HepG2 (cell line): ENCODE results near the gene SLC22A7. TPM values are rescaled to one million over a fixed set of nuclear protein-coding genes. Genes with fewer than 3 reads are reported as not detected.

Experiments used
- CBFB ChIP-seq: sonication (generic); formaldehyde crosslinking; IDR thresholded peaks from 2 replicates; pipeline ENCODE4 v1.4.0; 2020; ENCODE audit warnings: missing genetic modification reagents
- CREB1 ChIP-seq, 2 experiments: fragments of 450-650 bp in 1 of 2; IDR thresholded peaks; 2 replicates each; pipeline ENCODE4 v1.6.1; 2016 to 2017; ENCODE audit warnings: control low read depth in 1 of 2, mild to moderate bottlenecking in 1 of 2, missing compliant biosample characterization in 1 of 2, missing genetic modification characterization in 1 of 2
- ERF ChIP-seq: IDR thresholded peaks from 2 replicates; pipeline ENCODE4 v1.6.1; 2018; ENCODE audit warnings: missing biosample characterization, missing genetic modification reagents
- FOXA3 ChIP-seq: IDR thresholded peaks from 2 replicates; pipeline ENCODE4 v1.6.1; 2016; ENCODE audit warnings: missing genetic modification reagents, missing compliant biosample characterization
- MEIS1 ChIP-seq: sonication (generic); formaldehyde crosslinking; IDR thresholded peaks from 2 replicates; pipeline ENCODE4 v1.9.0; 2021; ENCODE audit warnings: mild to moderate bottlenecking, missing genetic modification reagents, moderate library complexity, borderline replicate concordance
- PRMT3 ChIP-seq: sonication (generic); formaldehyde crosslinking; IDR thresholded peaks from 2 replicates; pipeline ENCODE4 v1.8.1; 2022; ENCODE audit warnings: low read depth, mild to moderate bottlenecking, moderate library complexity, missing genetic modification reagents, borderline replicate concordance
- SRY ChIP-seq: sonication (generic); formaldehyde crosslinking; IDR thresholded peaks from 2 replicates; pipeline ENCODE4 v1.8.0; 2022; ENCODE audit warnings: mild to moderate bottlenecking, missing genetic modification reagents
- TFDP2 ChIP-seq: sonication (generic); formaldehyde crosslinking; IDR thresholded peaks from 2 replicates; pipeline ENCODE4 v1.4.0; 2020; ENCODE audit warnings: missing genetic modification reagents
- TMF1 ChIP-seq: sonication (generic); formaldehyde crosslinking; IDR thresholded peaks from 2 replicates; pipeline ENCODE4 v1.8.1; 2022; ENCODE audit warnings: low read depth, missing genetic modification reagents
- ZBTB42 ChIP-seq: sonication (generic); formaldehyde crosslinking; IDR thresholded peaks from 2 replicates; pipeline ENCODE4 v1.5.0; 2020; ENCODE audit warnings: mild to moderate bottlenecking, missing genetic modification reagents
- ZBTB8A ChIP-seq: sonication (generic); formaldehyde crosslinking; IDR thresholded peaks from 2 replicates; pipeline ENCODE4 v1.4.0; 2020; ENCODE audit warnings: mild to moderate bottlenecking, low read depth, missing genetic modification reagents, borderline replicate concordance
- ZNF138 ChIP-seq: sonication (generic); formaldehyde crosslinking; IDR thresholded peaks from 2 replicates; pipeline ENCODE4 v1.5.0; 2020; ENCODE audit warnings: mild to moderate bottlenecking, low read depth, missing genetic modification reagents
- ZNF234 ChIP-seq: sonication (generic); formaldehyde crosslinking; conservative IDR thresholded peaks from 2 replicates; pipeline ENCODE4 v1.5.1; 2020; ENCODE audit warnings: mild to moderate bottlenecking, missing genetic modification reagents
- ZNF556 ChIP-seq: sonication (generic); formaldehyde crosslinking; IDR thresholded peaks from 2 replicates; pipeline ENCODE4 v1.4.0; 2020; ENCODE audit warnings: mild to moderate bottlenecking, missing genetic modification reagents, borderline replicate concordance
- ZNF629 ChIP-seq: sonication (generic); formaldehyde crosslinking; conservative IDR thresholded peaks from 2 replicates; pipeline ENCODE4 v1.5.0; 2020; ENCODE audit warnings: missing genetic modification reagents
- ZNF672 ChIP-seq: sonication (generic); formaldehyde crosslinking; IDR thresholded peaks from 2 replicates; pipeline ENCODE4 v1.8.1; 2022; ENCODE audit warnings: missing genetic modification reagents
- ZNF749 ChIP-seq: sonication (generic); formaldehyde crosslinking; IDR thresholded peaks from 2 replicates; pipeline ENCODE4 v1.8.0; 2022; ENCODE audit warnings: mild to moderate bottlenecking, missing genetic modification reagents, moderate library complexity, borderline replicate concordance
- ZNF775 ChIP-seq: sonication (generic); formaldehyde crosslinking; IDR thresholded peaks from 2 replicates; pipeline ENCODE4 v1.4.0; 2020; ENCODE audit warnings: missing genetic modification reagents, mild to moderate bottlenecking, moderate library complexity, borderline replicate concordance
- polyA plus RNA-seq, 8 experiments: library from polyadenylated mRNA; depleted of rRNA in 3 of 8; stranded (reverse) in 7 of 8; unstranded in 1 of 8; fragments of >200 nt; fragmentation: Illumina TruSeq in 4 of 8; extraction: Trizol in 4 of 8; gene quantifications; 2 replicates each; pipeline versions ENCODE4 v1.2.1 to v1.2.3, GENCODE V29; 2011 to 2016; ENCODE audit warnings: low read depth in 4 of 8, missing spikeins in 1 of 8, mixed read lengths in 1 of 8; ENCODE audit not compliant: insufficient read depth in 1 of 8
- total RNA-seq, 5 experiments: library from RNA; depleted of rRNA; stranded (reverse); fragments of >200 nt; fragmentation: Illumina TruSeq; extraction: Trizol; gene quantifications; 2 replicates each; pipeline ENCODE4 v1.2.3, GENCODE V29; 2016; ENCODE audit warnings: low read depth in 1 of 5
- TF ChIP-seq, protein P1 (sequence below): fragments of 450-650 bp; IDR thresholded peaks from 2 replicates; pipeline ENCODE4 v1.6.1; 2017; ENCODE audit warnings: mild to moderate bottlenecking
- TF ChIP-seq, protein P2 (sequence below): sonication (generic); formaldehyde crosslinking; IDR thresholded peaks from 2 replicates; pipeline ENCODE4 v1.8.0; 2023; ENCODE audit warnings: mild to moderate bottlenecking, missing genetic modification reagents
- TF ChIP-seq, protein P3 (sequence below): sonication (generic); formaldehyde crosslinking; IDR thresholded peaks from 2 replicates; pipeline ENCODE4 v1.4.0; 2020; ENCODE audit warnings: mild to moderate bottlenecking, missing genetic modification reagents, borderline replicate concordance

The SLC22A7 gene
- total and polyA plus RNA-seq, 2 of the 13 experiments (the other 11 are each of a cell fraction or from before 2014, with no cell fraction given) = 5.3 to 22.6 TPM

- peak; percentile 47; the same call in 1 of the 2 replicates for TF ChIP-seq TFDP2 (CRISPR knock-in tag)
- peak; percentile 77; the same call in 1 of the 2 replicates for TF ChIP-seq ZNF556 (CRISPR knock-in tag)
- TF ChIP-seq CREB1 (IDR thresholded peaks at IDR 0.05) = no peak
- TF ChIP-seq CREB1 (CRISPR knock-in tag; IDR thresholded peaks at IDR 0.05) = no peak
- TF ChIP-seq ZNF672 (CRISPR knock-in tag) = no peak; the same call in 1 of the 2 replicates
- TF ChIP-seq, protein P1, sequence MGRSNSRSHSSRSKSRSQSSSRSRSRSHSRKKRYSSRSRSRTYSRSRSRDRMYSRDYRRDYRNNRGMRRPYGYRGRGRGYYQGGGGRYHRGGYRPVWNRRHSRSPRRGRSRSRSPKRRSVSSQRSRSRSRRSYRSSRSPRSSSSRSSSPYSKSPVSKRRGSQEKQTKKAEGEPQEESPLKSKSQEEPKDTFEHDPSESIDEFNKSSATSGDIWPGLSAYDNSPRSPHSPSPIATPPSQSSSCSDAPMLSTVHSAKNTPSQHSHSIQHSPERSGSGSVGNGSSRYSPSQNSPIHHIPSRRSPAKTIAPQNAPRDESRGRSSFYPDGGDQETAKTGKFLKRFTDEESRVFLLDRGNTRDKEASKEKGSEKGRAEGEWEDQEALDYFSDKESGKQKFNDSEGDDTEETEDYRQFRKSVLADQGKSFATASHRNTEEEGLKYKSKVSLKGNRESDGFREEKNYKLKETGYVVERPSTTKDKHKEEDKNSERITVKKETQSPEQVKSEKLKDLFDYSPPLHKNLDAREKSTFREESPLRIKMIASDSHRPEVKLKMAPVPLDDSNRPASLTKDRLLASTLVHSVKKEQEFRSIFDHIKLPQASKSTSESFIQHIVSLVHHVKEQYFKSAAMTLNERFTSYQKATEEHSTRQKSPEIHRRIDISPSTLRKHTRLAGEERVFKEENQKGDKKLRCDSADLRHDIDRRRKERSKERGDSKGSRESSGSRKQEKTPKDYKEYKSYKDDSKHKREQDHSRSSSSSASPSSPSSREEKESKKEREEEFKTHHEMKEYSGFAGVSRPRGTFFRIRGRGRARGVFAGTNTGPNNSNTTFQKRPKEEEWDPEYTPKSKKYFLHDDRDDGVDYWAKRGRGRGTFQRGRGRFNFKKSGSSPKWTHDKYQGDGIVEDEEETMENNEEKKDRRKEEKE = no peak
- TF ChIP-seq CBFB (CRISPR knock-in tag) = 0 out of 2 replicates have a peak, but pooled peaks have one; percentile 34
- TF ChIP-seq ERF = peak; percentile 88
- TF ChIP-seq, protein P2, sequence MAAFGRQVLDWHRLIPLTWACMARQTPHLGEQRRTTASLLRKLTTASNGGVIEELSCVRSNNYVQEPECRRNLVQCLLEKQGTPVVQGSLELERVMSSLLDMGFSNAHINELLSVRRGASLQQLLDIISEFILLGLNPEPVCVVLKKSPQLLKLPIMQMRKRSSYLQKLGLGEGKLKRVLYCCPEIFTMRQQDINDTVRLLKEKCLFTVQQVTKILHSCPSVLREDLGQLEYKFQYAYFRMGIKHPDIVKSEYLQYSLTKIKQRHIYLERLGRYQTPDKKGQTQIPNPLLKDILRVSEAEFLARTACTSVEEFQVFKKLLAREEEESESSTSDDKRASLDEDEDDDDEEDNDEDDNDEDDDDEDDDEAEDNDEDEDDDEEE (CRISPR knock-in tag) = no peak
- TF ChIP-seq FOXA3 (CRISPR knock-in tag) = peak; percentile 50; the same call in 1 of the 2 replicates
- no peak; the same call in 1 of the 2 replicates for TF ChIP-seq ZNF749 (CRISPR knock-in tag)
- no peak for TF ChIP-seq ZNF775
- TF ChIP-seq, protein P3, sequence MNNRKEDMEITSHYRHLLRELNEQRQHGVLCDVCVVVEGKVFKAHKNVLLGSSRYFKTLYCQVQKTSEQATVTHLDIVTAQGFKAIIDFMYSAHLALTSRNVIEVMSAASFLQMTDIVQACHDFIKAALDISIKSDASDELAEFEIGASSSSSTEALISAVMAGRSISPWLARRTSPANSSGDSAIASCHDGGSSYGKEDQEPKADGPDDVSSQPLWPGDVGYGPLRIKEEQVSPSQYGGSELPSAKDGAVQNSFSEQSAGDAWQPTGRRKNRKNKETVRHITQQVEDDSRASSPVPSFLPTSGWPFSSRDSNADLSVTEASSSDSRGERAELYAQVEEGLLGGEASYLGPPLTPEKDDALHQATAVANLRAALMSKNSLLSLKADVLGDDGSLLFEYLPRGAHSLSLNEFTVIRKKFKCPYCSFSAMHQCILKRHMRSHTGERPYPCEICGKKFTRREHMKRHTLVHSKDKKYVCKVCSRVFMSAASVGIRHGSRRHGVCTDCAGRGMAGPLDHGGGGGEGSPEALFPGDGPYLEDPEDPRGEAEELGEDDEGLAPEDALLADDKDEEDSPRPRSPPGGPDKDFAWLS (CRISPR knock-in tag) = no peak
- peak; percentile 73; the same call in 1 of the 2 replicates for TF ChIP-seq TMF1 (CRISPR knock-in tag)
- no peak for TF ChIP-seq ZNF629 (CRISPR knock-in tag)
- TF ChIP-seq MEIS1 (CRISPR knock-in tag) = peak; percentile 86; the same call in 1 of the 2 replicates
- no peak for TF ChIP-seq PRMT3 (CRISPR knock-in tag)
- no peak; the same call in 1 of the 2 replicates for TF ChIP-seq SRY (CRISPR knock-in tag)
- no peak for TF ChIP-seq ZBTB8A (CRISPR knock-in tag)
- TF ChIP-seq ZNF234 (CRISPR knock-in tag) = no peak
- no peak for TF ChIP-seq ZBTB42 (CRISPR knock-in tag)
- TF ChIP-seq ZNF138 (CRISPR knock-in tag) = peak; percentile 54; the same call in 1 of the 2 replicates
These were observed 34.5 kb upstream of the SLC22A7 start (continued) for GRCh38 chr6:43263314-43264178.
